Activated CD4-positive, alpha-beta memory T cell treated with anti-CD3 and anti-CD28 coated beads, Interleukin-2, amount 10 ng/mL, durations not matched to agents 7 days and 5 days (primary cell): ENCODE measurements around the gene LRP1. TPM values are rescaled to one million over a fixed set of nuclear protein-coding genes. Genes with fewer than 3 reads are reported as not detected.
A peak's percentile ranks its signal among the peaks of the same experiment; 100 is the strongest.

Source experiments
- CTCF ChIA-PET: fragments of 350-600 bp; sonication (Branson Sonifier 250); formaldehyde crosslinking; loops from one replicate; lab custom pipeline; 2021; ENCODE audit warnings: antibody characterized with exemption, inconsistent platforms; lab: Charles Lee
- POLR2A ChIA-PET: fragments of 350-600 bp; sonication (Branson Sonifier 250); formaldehyde crosslinking; loops from one replicate; lab custom pipeline; 2021; ENCODE audit warnings: antibody characterized with exemption; lab: Charles Lee
- DNase-seq: peaks from one replicate; pipeline ENCODE4 v3.0.0-alpha.2; 2020
- H3K27ac Mint-ChIP-seq: one replicate; pipeline ENCODE4 v1.8.0; 2021; ENCODE audit warnings: mild to moderate bottlenecking, mixed read lengths
- H3K27me3 Mint-ChIP-seq: one replicate; pipeline ENCODE4 v1.8.0; 2021; ENCODE audit warnings: mixed read lengths
- H3K36me3 Mint-ChIP-seq: one replicate; pipeline ENCODE4 v1.8.0; 2021; ENCODE audit warnings: low read depth, mixed read lengths
- H3K4me1 Mint-ChIP-seq: one replicate; pipeline ENCODE4 v1.8.0; 2021; ENCODE audit warnings: mixed read lengths
- H3K4me3 Mint-ChIP-seq: one replicate; pipeline ENCODE4 v1.8.0; 2021; ENCODE audit warnings: mild to moderate bottlenecking, mixed read lengths
- H3K9me3 Mint-ChIP-seq: one replicate; pipeline ENCODE4 v1.8.0; 2021; ENCODE audit warnings: mixed read lengths
- total RNA-seq, 2 experiments: library from RNA; stranded (reverse); gene quantifications; one replicate each; pipeline ENCODE4 v1.2.3, GENCODE V29; 2021

Gene LRP1
- total RNA-seq, 2 experiments from 2014 or later: 0.60 to 0.86 TPM

DNA sequence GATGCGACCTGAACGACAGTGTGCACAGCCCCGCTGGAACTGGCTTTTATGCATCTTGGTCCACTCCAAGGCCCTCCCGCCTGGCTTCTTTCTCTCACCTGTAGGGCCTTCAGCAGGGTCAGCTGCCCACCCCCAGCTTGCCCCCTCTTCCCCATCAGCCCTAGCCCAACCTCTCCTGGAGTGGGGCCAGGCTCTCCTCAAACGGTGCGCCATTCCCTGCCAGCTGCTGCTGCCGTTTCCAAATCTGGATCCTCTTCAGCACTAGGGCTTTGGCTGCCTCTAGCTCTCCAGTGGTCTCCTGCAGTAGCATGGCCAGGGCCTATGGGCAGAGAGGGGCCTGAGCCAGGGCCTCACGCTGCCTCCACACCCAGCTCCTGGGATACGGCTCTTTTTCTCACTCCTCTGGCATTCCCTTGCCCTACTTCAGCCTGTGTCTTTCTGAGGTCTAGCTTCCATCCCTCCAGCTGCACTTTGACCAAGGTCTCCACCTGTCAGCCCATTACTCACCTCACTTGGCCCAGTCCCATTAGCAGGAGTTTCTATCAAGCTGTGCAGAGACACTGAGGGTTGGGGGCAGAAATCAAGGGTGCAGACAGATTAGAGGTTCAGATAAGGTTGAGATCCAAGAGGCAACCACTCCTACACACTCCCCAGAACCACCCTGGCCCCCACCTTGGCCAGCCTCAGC is 22.1 kb upstream of the LRP1 start:
- no peak for DNase-seq
- Mint-ChIP-seq H3K36me3 (peaks cover 46% of the 10 kb centered on the region), H3K27me3 (no peaks in the 10 kb centered on the region), H3K4me1 (peaks cover 39% of the 10 kb centered on the region), H3K4me3 (no peak overlapping the region), H3K27ac (no peak overlapping the region), H3K9me3 (no peaks in the 10 kb centered on the region)
- ChIA-PET CTCF (interaction anchor here (1.1 kb wide), 1 partner anchor 37 kb away, joined by 3 read pairs; no protein-coding TSS in a partner anchor), POLR2A (interaction anchor here (0.9 to 8.0 kb wide), 3 partner anchors 13 to 37 kb away, joined by 3 to 247 read pairs (median 4); partner anchors contain the start of genes NAB2 and NEMP1)

DNA sequence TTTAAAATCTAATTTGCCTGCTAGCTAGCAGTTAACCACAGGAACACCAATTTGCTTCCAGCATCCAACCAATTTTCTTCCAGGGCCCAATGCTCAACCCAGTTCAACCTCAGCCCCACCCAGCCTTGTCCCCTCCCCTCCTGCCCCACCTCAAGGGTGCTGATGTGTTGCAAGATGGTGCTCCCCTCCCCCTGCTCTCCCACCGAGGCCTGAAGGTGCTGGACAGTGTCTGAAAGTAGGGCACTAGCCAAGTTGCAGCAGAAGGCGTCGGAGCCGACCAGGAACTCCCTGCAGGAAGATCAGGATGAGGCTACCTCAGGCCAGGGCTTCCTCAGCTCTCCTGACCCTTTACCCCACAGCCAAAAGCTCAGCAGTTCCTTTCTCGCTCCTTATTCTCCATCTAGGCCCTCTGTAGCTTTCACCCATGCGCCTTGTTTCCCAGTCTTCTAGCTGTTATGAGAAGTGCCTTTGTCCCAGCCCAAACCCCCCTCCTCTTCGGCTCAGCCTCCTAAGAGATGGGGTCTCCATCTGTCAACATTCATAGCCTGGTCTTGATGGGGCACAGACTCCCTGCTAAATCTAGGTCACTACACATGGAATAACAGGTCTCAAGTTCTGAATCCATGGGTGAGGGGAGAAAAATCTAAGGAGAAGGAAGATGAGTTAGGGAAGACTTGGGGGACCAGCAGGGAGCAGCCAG is 20.7 kb upstream of the LRP1 start:
- Mint-ChIP-seq H3K27me3 (no peaks in the 10 kb centered on the region), H3K9me3 (no peaks in the 10 kb centered on the region), H3K36me3 (peaks cover 40% of the 10 kb centered on the region), H3K4me1 (peaks cover 40% of the 10 kb centered on the region), H3K27ac (no peak overlapping the region), H3K4me3 (no peak overlapping the region)
- ChIA-PET CTCF (interaction anchor here (0.9 to 1.1 kb wide), 2 partner anchors 9 to 106 kb away, joined by 3 read pairs; no protein-coding TSS in a partner anchor), POLR2A (interaction anchor here (0.6 to 8.0 kb wide), 3 partner anchors 14 to 601 kb away, joined by 3 to 247 read pairs (median 17); partner anchors contain the start of genes NAB2 and NEMP1)
- DNase-seq: no peak

DNA sequence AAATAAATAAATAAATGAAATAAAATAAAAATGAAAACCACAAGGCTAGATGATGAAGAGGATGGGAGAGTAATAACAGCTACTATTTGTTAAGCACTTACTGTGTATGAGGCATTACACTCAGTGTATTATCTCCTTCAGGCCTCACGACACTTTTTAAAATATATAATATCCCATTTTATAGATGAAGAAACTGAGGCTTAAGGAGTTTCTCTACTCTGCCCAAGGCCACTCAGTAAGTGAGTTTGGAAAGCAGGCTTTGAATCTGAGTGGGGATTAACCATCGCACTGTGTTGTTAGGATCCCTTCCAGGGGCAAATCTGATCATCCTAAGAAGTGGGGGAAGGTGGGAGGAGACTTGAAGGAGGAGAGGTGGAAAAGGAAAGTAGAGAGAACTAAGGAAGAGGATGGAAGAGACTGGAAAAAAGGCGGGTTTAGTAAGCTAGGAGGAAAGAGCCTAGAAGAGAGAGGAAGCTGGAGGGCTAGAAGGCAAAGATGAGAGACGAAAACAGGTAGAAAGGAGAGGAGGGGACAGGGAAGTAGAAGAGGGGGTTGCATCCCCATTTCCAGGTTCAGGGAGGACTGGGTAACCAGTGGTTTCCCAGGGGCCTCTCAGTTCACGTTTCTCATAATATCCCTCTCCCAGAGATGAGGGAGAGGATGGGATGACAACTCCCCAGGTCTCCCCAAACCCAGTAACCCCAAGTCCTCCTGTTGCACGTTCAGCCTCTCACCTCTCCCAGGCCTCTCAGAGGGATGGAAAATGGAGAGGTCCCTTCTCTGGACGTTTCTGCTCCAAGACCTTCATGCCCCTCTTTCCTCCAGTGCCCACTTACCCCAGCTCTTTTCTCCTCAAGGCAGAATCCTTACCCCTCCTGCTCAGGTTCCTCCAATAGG is 18.8 kb upstream of the LRP1 start:
- H3K4me3 Mint-ChIP-seq: peak overlapping the region; percentile 92
- peaks cover 42% of the 10 kb centered on the region for H3K4me1 Mint-ChIP-seq
- ChIA-PET POLR2A (interaction anchor here (1.1 to 8.0 kb wide), 7 partner anchors 16 to 481 kb away, joined by 3 to 247 read pairs (median 48); partner anchors contain the start of genes LRP1, NAB2 and NEMP1), CTCF (interaction anchor here (0.6 to 6.1 kb wide), 5 partner anchors 14 to 450 kb away, joined by 3 to 230 read pairs (median 39); no protein-coding TSS in a partner anchor)
- DNase-seq: no peak
- H3K36me3 Mint-ChIP-seq: peaks cover 33% of the 10 kb centered on the region
- H3K9me3 Mint-ChIP-seq: no peaks in the 10 kb centered on the region
- H3K27ac Mint-ChIP-seq: peak overlapping the region; percentile 92
- no peaks in the 10 kb centered on the region for H3K27me3 Mint-ChIP-seq

DNA sequence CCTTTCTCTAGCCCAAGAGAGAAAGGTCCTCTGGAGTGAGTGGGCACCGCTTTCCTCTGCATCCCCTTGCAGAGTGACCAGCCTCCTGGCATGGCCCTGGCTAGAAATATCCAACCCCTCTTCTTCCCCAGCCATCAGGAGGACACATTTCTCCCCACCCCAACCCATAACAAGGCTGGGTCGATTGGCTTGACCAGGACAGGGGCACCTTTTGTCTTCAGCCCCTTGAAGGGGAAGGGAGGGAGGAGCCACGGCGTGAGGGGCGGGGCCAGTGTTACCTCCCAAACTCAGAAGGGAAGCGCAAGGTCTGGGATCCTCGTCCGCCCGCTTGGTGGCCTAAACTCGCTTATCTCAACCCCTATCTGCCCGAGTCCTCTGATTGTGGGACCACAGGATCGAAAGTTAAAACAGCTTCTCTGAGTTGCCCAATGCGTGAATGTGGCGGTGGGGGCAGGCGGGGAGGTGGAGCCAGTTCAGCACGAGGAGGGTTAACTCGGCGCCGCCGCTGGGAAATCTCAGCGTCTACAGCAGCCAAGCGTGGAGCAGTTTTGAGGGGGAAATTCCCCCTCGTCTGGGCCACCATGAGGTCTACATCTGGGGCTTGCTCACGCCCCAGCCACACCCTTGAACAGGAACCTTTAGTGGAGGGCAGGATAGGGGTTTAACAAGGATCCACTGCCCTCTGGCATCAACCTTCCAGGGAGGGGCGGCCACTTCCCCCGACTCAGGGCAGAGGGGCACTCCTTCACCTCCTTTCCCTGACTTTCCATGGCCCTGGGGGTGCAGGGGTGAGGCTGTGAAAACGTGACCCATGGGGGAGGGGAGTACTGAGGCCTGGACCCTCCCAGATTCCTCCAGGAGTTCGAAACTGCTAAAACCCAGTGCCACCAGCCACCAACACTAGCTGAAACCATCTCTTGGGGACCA is 17.9 kb upstream of the LRP1 start:
- peaks cover 42% of the 10 kb centered on the region for H3K4me1 Mint-ChIP-seq
- H3K27ac Mint-ChIP-seq: peak overlapping the region; percentile 92
- CTCF ChIA-PET: interaction anchor here (0.6 to 6.1 kb wide), 12 partner anchors 13 to 474 kb away, joined by 3 to 230 read pairs (median 32); partner anchors contain the start of genes LRP1, NAB2 and NEMP1
- peak; percentile 82 for DNase-seq
- no peaks in the 10 kb centered on the region for H3K9me3 Mint-ChIP-seq
- no peaks in the 10 kb centered on the region for H3K27me3 Mint-ChIP-seq
- H3K36me3 Mint-ChIP-seq: peaks cover 24% of the 10 kb centered on the region
- peak overlapping the region; percentile 92 for H3K4me3 Mint-ChIP-seq
- POLR2A ChIA-PET: interaction anchor here (0.6 to 8.0 kb wide), 20 partner anchors 9 to 482 kb away, joined by 3 to 247 read pairs (median 14); partner anchors contain the start of genes LRP1, NAB2, NACA and NEMP1

DNA sequence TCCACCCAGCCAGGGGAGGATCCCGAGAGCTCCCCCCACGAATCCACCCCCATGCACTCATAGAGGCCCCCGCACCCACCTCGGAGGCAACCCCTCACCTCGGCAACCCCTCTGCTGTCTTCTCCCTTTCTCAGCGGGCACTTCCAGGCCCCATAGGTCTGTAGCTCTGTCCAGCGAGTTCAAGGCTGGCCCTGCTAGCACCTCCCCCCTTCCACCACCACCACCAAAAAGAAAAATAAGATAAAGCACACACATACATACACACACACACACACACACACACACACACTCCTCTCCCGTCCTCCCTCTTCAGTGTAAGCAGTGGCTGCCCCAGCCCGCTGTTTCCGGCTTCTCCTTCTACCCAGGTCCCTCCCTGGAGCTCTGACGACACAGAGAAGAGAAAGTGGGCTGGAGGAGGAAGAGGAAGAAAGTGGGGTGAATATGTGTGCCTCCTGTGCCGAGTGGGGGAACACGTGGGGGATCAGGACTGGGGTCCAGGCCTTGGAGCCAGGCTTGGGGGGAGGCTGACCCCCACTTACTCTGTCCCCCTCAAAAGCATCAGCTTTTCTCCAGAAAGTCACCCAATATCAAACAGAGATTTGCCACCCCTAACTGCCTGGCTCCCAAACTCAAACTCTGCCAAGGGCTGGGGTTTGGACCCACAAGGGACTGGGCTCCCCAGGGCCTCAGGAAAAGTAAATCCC is 17.1 kb upstream of the LRP1 start, which contains the start of gene STAT6:
TSS of gene STAT6 (minus strand) at position 332 of the 704 bp plus-strand sequence. CDS start 3,084 bp downstream, outside the sequence.
- peak within 1 kb of the TSS; percentile 92 for H3K27ac Mint-ChIP-seq
- peaks cover 42% of the 10 kb centered on the region for H3K4me1 Mint-ChIP-seq
- H3K9me3 Mint-ChIP-seq: no peaks in the 10 kb centered on the region
- ChIA-PET POLR2A (interaction anchor here (0.6 to 8.0 kb wide), 38 partner anchors 9 to 751 kb away, joined by 3 to 247 read pairs (median 6); partner anchors contain the start of genes LRP1, NAB2, NACA and NEMP1), CTCF (interaction anchor here (0.7 to 6.1 kb wide), 32 partner anchors 8 to 1020 kb away, joined by 3 to 230 read pairs (median 8); partner anchors contain the start of genes LRP1, NAB2, NEMP1 and PRIM1)
- peaks cover 18% of the 10 kb centered on the region for H3K36me3 Mint-ChIP-seq
- H3K4me3 Mint-ChIP-seq: peak within 1 kb of the TSS; percentile 92
- peaks cover 4% of the 10 kb centered on the region for H3K27me3 Mint-ChIP-seq
- peak; percentile 91 for DNase-seq

DNA sequence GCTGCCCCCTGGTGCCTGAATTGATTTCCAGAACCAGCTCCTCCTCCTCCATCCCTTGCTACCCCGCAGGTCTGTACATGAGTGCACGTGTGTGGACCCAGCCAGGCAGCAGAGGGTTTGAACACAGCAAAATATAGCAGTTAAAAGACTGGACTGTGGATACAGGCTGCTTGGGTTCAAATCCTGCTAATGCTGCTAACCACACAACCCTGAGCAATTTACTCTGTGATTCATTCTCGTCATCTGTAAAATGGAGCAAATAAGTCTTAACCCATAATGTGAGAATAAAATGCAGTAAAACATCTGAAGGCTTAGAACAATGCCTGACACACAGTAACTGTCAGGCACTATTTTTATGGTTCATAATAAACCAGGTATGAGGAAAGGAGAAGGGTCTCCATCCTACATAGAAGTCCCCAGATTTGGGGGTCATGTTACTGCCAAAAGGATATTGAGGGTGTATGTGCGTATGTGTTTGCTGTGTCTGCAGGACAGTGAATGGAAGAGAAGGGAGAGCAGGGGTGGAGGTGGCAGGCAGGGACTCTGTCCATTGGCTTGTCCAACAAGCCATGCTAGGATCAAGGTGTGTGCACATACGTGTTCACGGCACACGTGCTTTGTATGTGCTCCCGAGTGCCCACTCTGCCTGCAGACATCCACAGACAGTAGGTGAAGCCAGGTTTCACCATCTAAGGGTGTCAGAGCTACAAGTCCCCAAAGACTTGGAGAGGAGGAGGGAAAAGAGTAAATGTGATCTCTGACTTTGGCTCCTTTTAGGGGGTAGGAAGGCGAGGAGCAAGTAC is 15.6 kb upstream of the LRP1 start:
- ChIA-PET CTCF (interaction anchor here (0.6 to 6.1 kb wide), 35 partner anchors 10 to 523 kb away, joined by 3 to 230 read pairs (median 8); partner anchors contain the start of genes LRP1, NAB2, NACA and NEMP1), POLR2A (interaction anchor here (0.6 to 8.0 kb wide), 37 partner anchors 9 to 753 kb away, joined by 3 to 247 read pairs (median 6); partner anchors contain the start of genes LRP1, NAB2, NACA and NEMP1)
- peaks cover 37% of the 10 kb centered on the region for H3K4me1 Mint-ChIP-seq
- peak overlapping the region; percentile 92 for H3K4me3 Mint-ChIP-seq
- peaks cover 8% of the 10 kb centered on the region for H3K36me3 Mint-ChIP-seq
- no peak for DNase-seq
- peak overlapping the region; percentile 92 for H3K27ac Mint-ChIP-seq
- no peaks in the 10 kb centered on the region for H3K9me3 Mint-ChIP-seq
- H3K27me3 Mint-ChIP-seq: peaks cover 11% of the 10 kb centered on the region

DNA sequence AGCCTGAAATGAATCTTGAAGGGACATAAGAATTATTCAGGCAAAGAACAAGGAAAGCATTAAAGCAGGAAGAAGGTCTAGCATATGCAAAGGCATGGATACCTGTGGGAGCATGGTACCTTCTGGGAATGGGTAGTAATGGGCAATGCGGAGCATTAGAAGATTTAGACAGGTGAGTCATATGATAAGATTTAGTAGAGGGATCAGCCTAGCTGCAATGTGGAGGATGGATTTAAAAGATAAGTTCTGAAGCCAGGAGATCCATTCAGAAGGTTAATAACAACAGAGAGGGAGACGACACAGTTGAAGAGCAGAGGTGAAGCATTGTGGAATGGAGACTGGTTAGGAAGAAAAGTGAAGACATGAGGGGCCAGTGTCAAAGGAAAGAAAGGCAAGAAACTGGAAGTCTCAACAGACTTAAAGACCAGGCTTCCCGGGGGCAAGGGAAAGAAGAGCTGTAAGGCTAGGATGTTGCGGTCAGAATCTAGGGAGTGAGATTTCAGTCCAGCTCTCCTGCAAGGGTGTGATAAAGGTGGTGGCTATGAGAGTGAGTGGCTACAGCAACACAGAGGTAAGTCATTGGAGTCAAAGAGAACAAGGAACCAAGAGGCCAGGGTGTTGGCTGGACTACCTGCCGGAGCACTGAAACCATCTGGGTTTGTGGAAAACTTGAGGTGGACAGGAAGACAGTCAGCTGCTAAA is 11.6 kb upstream of the LRP1 start:
- no peak overlapping the region for H3K4me3 Mint-ChIP-seq
- H3K4me1 Mint-ChIP-seq: peaks cover 11% of the 10 kb centered on the region
- no peak for DNase-seq
- H3K27ac Mint-ChIP-seq: no peak overlapping the region
- ChIA-PET CTCF (interaction anchor here (1.2 to 5.8 kb wide), 3 partner anchors 47 to 127 kb away, joined by 4 to 37 read pairs (median 4); no protein-coding TSS in a partner anchor), POLR2A (interaction anchor here (1.3 kb wide), 1 partner anchor 7 kb away, joined by 3 read pairs; no protein-coding TSS in a partner anchor)
- no peaks in the 10 kb centered on the region for H3K9me3 Mint-ChIP-seq
- H3K36me3 Mint-ChIP-seq: no peaks in the 10 kb centered on the region
- H3K27me3 Mint-ChIP-seq: peaks cover 11% of the 10 kb centered on the region

DNA sequence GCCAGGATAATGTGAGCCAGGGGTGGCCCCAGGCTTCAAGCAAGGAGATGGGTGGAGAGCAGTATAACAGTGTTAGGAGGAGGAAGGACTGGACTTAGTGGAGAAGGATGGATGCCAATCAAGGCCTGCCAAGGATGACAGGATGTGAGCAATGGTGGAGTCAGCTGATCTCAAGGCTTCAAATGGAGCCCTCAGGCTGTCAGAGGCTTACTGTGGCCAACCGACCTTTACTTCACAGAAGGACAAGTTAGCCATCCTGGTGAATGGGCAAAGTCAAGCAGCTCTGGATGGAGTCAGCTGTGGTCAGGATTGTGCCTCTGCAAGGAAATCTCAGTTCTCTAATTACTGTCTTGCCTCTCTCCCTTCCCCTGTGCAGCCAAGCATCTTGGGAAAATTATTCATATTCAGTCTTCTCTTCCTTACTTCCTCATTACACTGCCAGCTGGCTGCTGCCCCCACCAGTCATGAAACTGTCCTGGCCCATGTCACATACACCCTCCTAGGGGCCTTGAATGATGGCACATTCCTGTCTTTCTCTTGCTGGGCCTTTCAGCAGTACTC is 9.5 kb upstream of the LRP1 start:
- H3K4me3 Mint-ChIP-seq: no peak overlapping the region
- ChIA-PET POLR2A (no interaction called here), CTCF (interaction anchor here (1.1 to 5.8 kb wide), 2 partner anchors 40 to 49 kb away, joined by 3 to 37 read pairs; partner anchors contain the start of gene NEMP1)
- peaks cover 5% of the 10 kb centered on the region for H3K36me3 Mint-ChIP-seq
- no peak for DNase-seq
- no peak overlapping the region for H3K27ac Mint-ChIP-seq
- H3K9me3 Mint-ChIP-seq: peaks cover 5% of the 10 kb centered on the region
- H3K4me1 Mint-ChIP-seq: peaks cover 2% of the 10 kb centered on the region
- H3K27me3 Mint-ChIP-seq: peaks cover 16% of the 10 kb centered on the region
